DMS114 treated with DMSO at 0.1 percent for 48 hours (cell line): Measurements from ENCODE around the gene HS3ST6.
"Not testable (repeated sequence)": the region's sequence is repeated elsewhere in the genome, so short reads cannot be mapped to it uniquely, and the experiment has no call there.

Experiments used
- DNase-seq: peaks from one replicate; lab custom pipeline; 2025; ENCODE audit not compliant: unreplicated experiment; lab: John Stamatoyannopoulos, UW

Gene HS3ST6

DNA sequence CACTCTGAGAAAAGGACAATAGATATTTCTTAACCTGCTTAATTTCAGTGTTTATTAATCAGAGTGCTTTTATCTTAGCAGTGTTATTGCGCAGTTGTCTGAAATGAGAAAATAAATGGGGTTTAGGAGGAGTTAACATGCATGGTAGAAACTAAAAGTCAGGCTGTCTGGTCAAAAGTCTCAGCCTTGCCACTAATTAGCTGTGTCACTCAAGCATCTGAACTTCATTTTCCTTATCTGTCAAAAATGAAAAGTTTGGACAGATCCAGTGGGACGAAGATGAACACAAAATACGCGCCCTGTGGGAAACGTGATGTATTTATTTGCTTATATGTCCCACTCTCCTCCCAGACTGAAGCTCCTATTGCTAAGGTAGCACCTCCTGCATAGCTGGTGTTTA lies 40.0 kb downstream of the HS3ST6 start:
- DNase-seq, result no peak

DNA sequence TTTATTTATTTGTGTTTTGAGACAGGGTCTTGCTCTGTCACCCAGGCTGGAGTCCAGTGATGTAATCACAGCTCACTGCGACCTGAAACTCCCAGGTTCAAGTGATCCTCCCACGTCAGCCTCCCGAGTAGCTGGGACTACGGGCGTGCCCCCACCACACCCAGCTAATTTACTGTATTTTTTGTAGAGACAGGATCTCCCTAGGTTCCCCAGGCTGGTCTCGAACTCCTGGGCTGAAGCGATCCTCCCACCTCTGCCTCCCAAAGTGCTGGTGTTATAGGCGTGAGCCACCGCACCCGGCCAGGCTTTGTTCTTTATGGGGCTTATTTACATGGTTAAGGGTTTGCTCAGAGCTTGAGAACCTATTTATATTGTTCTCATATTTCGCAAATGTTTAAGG lies 40.4 kb downstream of the HS3ST6 start:
- no peak for DNase-seq

DNA sequence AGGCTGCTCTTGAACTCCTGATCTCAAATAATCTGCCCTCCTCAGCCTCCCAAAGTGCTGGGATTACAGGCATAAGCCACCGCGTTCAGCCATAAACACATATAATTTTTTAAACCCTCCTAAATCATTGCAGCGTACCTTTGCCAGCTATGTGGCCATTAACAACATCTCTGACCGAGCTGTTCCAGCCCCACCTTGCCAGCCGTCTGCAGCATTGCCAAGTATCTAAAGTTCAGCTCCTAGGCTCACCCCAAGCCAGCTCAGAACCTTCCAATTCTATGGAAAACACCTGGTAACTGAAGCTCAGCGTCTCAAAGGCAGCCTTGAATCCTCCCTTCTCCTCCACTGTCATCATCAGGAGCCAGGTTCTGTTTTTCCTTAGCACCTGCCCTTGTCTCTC lies 41.1 kb downstream of the HS3ST6 start:
- no peak for DNase-seq

DNA sequence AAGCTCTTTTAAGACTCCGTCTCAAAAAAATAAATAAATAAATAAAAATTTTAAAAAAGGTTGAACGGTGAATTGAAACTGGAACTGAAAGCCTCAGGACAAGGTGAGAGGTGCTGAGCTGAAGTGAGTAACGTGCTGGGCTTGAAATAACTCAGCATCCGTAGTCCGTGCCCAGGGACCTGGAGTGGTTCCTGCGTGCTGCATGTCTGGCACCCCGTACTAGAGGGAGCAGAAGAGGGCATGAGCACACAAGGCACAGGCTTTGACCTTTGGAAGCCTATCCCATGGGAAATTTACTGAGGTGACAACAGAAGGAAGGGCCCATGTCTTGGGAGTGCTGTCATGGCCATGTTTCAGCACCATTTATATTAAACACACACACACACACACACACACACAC lies 41.7 kb downstream of the HS3ST6 start:
- DNase-seq, result no peak

DNA sequence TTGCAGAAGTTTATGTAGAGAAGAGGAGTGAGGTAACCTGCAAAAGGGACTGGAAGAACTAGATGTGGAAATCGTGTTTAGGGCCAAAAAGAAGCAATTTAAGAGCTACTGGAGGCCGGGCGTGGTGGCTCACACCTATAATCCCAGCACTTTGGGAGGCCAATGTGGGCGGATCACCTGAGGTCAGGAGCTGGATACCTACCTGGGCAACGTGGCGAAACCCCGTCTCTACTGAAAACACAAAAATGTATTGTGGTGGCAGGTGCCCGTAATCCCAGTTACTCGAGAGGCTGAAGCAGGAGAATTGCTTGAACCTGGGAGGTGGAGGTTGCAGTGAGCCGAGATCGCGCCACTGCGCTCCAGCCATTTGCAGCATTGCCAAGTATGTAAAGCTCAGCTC lies 42.1 kb downstream of the HS3ST6 start:
- not testable (repeated sequence) for DNase-seq

DNA sequence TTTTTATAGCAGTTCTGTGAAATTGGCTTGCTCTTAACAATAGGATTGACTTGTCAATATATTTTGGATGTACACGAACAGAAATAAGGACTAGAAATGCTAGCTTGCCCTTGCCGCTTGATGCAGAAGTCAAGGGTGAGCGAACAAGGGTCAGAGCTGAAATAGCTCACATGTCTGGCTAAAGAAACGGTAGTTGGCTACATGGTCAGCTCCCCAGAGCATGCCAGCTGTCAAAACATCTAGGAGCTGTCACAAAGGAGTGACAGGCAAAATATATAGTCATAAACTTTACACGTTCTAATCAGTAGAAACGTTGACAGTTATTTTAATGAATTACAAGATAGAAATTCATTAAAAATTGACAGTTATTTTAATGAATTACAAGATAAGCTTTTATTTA lies 43.4 kb downstream of the HS3ST6 start:
- DNase-seq, result no peak

DNA sequence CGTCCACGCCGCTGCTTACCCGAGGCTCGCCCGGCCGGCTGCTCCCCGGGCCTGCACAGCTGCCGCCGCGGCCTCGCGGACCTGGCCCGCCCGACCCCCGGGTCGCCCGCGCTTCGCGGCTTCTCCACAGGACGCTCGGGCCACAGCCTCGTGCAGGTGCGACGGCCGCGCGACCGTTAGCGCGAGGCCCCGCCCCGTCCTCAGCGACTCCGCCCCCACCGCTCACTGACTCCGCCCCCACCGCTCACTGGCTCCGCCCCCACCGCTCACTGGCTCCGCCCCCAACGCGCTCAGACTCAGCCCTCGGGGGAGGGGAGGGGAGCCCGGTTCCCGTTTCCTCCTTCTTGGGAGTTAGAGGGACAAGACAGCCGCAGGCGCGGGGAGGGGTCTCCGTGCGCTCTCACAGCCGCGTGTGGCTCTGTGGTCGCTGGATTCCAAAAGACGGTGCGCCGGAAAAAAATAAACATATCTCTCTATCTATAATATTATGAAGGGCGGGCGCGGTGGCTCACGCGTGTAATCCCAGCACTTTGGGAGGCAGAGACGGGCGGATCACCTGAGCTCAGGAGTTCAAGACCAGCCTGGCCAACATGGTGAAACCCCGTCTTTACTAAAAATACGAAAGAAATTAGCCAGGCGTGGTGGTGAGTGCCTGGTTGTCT lies 46.1 kb downstream of the HS3ST6 start, which contains the start of gene MEIOB:
Gene MEIOB, minus strand, starts transcription at position 191 of the 662 bp plus-strand sequence. CDS start 3,989 bp downstream, outside the sequence.
- DNase-seq, result peak; percentile 33

DNA sequence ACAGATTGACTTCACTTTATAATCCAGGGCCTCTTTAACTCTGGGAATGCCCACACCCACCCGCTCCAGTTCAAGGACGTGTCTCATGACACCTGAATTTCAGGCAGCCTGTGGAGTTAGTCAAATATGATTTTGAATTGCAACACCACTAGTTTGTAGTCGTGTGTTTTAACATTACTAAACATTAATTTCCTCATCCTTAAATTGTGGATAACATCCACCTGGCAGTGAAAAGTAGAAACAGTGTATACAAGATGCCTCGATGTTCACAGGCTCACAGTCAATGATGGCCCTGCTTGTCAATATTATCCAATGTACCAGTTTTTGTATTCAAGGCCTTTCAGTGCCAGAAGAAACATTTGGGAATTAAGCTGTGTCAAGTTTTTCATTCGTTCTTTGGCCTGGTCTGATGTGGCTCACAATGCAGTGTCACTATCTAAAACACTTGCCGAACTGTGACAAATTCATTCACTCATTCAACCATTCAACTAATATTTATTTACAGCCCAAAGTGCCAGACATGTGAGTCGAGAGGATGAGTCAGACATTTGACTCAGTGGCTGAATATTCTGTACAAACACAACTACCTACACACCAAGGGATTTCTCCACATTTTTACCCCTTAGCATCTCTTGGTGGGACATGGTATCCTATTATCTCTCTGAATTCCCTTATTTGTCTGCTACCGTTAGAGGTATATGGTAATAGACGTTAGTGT lies 47.7 kb downstream of the HS3ST6 start:
- no peak for DNase-seq

DNA sequence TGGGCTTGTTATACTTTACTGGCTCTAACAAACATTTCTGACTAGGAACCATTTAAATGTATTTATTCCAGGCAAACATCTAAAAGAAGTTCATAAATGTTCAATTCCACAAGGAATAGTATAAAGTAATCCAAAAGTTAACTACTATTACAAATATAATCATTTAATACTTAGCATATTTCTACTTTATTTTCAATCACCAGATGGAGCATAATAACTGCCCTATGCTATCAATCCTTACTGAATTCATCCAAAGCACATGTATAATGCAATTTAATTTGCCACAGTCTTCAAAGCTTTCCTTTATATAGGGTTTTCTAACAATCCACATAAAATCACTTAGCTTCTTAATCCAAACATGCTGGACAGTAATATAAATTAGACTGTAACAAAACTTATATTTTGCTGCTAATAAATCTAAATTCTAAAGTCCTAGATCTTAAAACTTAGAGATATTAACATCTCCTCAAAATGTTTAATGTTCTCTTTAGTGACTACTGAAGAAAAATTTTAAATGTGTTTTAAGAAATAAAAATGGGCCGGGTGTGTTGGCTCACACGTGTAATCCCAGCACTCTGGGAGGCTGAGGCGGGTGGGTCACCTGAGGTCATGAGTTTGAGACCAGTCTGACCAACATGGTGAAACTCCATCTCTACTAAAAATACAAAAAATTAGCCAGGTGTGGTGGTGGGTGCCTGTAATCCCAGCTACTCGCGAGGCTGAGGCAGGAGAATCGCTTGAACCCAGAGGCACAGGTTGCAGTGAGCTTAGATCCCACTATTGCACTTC lies 52.1 kb downstream of the HS3ST6 start:
- DNase-seq, result no peak

DNA sequence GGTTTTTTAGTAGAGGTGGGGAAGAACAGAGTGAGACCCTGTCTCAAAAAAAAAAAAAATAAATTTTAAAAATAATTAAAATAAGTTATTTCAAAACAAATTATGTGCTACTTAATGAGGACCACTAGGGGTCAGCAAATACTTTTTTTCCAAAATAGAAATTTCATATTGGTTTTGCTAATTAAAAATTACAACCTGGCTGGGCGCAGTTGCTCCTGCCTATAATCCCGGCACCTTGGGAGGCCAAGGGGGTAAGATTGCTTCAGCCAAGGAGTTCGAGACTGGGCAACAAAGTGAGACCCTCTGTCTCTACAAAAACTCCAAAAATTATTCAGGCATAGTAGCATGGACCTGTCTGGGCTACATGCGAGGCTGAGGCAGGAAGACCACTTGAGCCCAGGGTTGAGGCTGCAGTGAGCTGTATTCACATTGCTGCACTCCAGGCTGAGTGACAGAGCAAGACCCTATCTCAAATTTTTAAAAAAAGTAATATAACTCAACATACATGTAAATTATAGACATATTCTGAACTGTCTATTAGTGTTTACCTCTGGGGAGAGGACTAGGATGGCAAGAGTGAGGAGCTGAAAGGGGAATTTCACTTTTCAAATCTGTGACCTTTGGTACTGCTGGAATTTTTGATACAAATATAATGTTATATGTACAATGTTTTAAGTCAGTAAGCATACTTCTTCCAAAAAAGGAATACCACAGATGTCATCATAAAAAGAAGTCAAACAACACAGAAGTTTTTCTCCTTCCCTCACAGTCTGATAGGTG lies 54.3 kb downstream of the HS3ST6 start:
- no peak for DNase-seq

DNA sequence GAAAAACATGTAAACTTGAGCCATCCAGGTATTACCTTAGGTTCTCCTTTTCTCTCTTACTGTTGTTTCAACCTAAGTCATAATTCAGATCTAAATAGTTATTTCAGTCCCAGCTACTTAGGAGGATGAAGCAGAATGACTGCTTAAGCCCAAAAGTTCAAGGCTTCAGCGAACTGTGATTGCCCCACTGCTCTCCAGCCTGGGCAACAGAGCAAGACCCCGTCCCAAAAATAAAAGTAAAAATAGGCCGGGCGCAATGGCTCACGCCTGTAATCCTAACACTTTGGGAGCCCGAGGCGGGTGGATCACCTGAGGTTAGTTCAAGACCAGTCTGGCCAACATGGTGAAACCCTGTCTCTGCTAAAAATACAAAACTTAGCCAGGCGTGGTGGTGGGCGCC lies 55.8 kb downstream of the HS3ST6 start:
- DNase-seq, result no peak

DNA sequence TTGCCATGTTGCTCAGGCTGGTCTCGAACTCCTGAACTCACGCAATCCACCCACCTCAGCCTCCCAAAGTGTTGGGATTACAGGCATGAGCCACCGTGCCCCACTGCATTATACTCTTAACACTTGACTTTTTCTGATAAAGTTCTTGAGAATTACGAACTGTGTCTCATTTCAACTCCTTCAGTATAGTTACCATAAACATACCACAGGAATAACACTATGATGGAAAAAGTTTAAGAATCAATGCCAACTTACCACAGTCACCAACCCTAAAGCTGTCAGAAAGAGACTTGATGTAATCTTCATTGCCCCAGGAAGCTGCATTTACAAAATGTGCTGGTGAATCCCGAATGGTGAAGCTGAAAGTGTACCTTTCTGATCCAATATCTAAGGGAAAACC lies 56.5 kb downstream of the HS3ST6 start:
- no peak for DNase-seq
